Measurements from ENCODE around the gene ARHGEF11.

ARHGEF11 gene

GRCh38 chr1:157085421-157085820 lies 39.9 kb upstream of the ARHGEF11 start:
- no peaks in the 10 kb centered on the region for H3K27me3 ChIP-seq (replicated peaks; ENCODE audit: control insufficient read depth, insufficient read depth, low read length)
- no peak for DNase-seq (ENCODE audit: extremely low read depth, insufficient read length)
- no peak overlapping the region for H3K4me3 ChIP-seq (replicated peaks; ENCODE audit: low read depth, low read length)
- no peaks in the 10 kb centered on the region for H3K36me3 ChIP-seq (ENCODE audit: control insufficient read depth, insufficient read depth, low read length)
- TF ChIP-seq, protein P1, sequence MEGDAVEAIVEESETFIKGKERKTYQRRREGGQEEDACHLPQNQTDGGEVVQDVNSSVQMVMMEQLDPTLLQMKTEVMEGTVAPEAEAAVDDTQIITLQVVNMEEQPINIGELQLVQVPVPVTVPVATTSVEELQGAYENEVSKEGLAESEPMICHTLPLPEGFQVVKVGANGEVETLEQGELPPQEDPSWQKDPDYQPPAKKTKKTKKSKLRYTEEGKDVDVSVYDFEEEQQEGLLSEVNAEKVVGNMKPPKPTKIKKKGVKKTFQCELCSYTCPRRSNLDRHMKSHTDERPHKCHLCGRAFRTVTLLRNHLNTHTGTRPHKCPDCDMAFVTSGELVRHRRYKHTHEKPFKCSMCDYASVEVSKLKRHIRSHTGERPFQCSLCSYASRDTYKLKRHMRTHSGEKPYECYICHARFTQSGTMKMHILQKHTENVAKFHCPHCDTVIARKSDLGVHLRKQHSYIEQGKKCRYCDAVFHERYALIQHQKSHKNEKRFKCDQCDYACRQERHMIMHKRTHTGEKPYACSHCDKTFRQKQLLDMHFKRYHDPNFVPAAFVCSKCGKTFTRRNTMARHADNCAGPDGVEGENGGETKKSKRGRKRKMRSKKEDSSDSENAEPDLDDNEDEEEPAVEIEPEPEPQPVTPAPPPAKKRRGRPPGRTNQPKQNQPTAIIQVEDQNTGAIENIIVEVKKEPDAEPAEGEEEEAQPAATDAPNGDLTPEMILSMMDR (IDR thresholded peaks at IDR 0.05; ENCODE audit: insufficient read depth, low read length, poor library complexity, severe bottlenecking) = no peak

DNA sequence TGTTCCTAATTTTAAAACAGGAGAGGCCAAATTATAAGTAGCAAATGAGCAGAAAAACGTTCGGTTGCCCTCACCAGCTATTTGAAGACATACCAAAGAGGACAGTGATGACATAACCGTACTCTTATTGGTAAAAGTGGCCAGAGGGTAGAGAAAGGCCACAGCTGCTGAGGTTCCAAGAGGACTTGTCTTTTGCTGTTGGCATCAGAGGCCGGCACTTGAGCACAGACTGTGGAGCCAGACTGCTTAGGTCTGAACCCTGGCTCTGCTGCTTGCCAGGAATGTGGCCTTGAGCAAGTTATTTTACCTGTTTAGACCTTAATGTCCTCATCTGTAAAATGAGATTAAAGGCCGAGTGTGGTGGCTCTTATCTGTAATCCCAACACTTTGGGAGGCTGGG lies 39.2 kb upstream of the ARHGEF11 start:
- no peaks in the 10 kb centered on the region for H3K27me3 ChIP-seq (replicated peaks; ENCODE audit: control insufficient read depth, insufficient read depth, low read length)
- no peak for DNase-seq (ENCODE audit: extremely low read depth, insufficient read length)
- no peaks in the 10 kb centered on the region for H3K36me3 ChIP-seq (ENCODE audit: control insufficient read depth, insufficient read depth, low read length)
- TF ChIP-seq, protein P1 (IDR thresholded peaks at IDR 0.05; ENCODE audit: insufficient read depth, low read length, poor library complexity, severe bottlenecking) = no peak
- no peak overlapping the region for H3K4me3 ChIP-seq (replicated peaks; ENCODE audit: low read depth, low read length)

- no peak for DNase-seq (ENCODE audit: extremely low read depth, insufficient read length)
- Histone ChIP-seq H3K27me3 (replicated peaks; ENCODE audit: control insufficient read depth, insufficient read depth, low read length) (no peaks in the 10 kb centered on the region), H3K4me3 (replicated peaks; ENCODE audit: low read depth, low read length) (no peak overlapping the region), H3K36me3 (ENCODE audit: control insufficient read depth, insufficient read depth, low read length) (no peaks in the 10 kb centered on the region)
- TF ChIP-seq, protein P1 (IDR thresholded peaks at IDR 0.05; ENCODE audit: insufficient read depth, low read length, poor library complexity, severe bottlenecking) = no peak
Observed at GRCh38 chr1:157081707-157082106, 36.2 kb upstream of the ARHGEF11 start.

DNA sequence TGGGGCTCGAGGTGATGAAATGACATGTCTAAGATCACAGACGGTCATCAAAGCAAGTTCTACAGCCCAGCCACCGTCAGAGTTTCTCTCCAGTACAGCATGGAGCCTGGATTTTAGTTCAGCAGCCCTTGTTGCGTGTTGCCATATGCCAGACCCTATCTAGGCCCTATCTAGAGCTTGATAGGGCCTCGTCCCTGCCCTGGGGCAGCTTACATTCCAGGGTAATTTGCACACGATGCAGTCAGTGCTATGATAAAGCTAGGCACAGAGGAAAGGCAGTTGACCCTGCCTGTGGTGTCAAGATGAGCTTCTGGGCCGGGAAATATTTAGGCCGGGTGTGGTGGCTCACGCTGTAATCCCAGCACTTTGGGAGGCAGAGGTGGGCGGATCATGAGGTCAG lies 35.2 kb upstream of the ARHGEF11 start:
- TF ChIP-seq, protein P1 (IDR thresholded peaks at IDR 0.05; ENCODE audit: insufficient read depth, low read length, poor library complexity, severe bottlenecking) = no peak
- Histone ChIP-seq H3K27me3 (replicated peaks; ENCODE audit: control insufficient read depth, insufficient read depth, low read length) (no peaks in the 10 kb centered on the region), H3K36me3 (ENCODE audit: control insufficient read depth, insufficient read depth, low read length) (no peaks in the 10 kb centered on the region), H3K4me3 (replicated peaks; ENCODE audit: low read depth, low read length) (no peak overlapping the region)
- no peak for DNase-seq (ENCODE audit: extremely low read depth, insufficient read length)

- DNase-seq (ENCODE audit: extremely low read depth, insufficient read length) = no peak
- TF ChIP-seq, protein P1 (IDR thresholded peaks at IDR 0.05; ENCODE audit: insufficient read depth, low read length, poor library complexity, severe bottlenecking) = no peak
- H3K36me3 ChIP-seq (ENCODE audit: control insufficient read depth, insufficient read depth, low read length) = no peaks in the 10 kb centered on the region
- H3K27me3 ChIP-seq (replicated peaks; ENCODE audit: control insufficient read depth, insufficient read depth, low read length) = no peaks in the 10 kb centered on the region
- no peak overlapping the region for H3K4me3 ChIP-seq (replicated peaks; ENCODE audit: low read depth, low read length)
Observed at GRCh38 chr1:157077394-157077793, 31.9 kb upstream of the ARHGEF11 start.

Data from GM06990 (cell line).